Measurements from ENCODE around the gene ACSS2. TPM values are rescaled to one million over a fixed set of nuclear protein-coding genes. Genes with fewer than 3 reads are reported as not detected.

The ACSS2 gene
- total RNA-seq, 1 donor from 2014 or later: 8.4 TPM

DNA sequence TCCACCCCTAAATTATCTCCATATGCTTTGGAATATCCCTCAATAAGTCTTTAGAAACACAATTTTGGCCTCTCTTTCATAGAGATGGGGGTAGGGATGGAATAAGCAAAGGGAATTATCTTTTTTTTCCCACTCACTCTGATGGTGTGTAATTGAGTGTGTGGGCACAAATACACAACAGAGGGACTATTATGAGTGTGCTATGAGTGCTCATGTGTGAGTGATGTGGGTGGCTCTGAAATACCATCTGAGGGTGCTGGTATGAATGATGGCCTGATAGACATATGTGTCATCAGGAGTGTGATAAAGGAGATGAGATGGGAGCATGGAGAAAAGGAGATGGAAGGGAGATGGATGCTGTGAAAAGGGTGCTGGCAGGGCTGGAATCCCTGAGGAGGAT lies 43.6 kb downstream of the ACSS2 start:
- ChIA-PET POLR2A (no interaction called here), CTCF (no interaction called here)
- H3K27ac Mint-ChIP-seq: no peak overlapping the region

DNA sequence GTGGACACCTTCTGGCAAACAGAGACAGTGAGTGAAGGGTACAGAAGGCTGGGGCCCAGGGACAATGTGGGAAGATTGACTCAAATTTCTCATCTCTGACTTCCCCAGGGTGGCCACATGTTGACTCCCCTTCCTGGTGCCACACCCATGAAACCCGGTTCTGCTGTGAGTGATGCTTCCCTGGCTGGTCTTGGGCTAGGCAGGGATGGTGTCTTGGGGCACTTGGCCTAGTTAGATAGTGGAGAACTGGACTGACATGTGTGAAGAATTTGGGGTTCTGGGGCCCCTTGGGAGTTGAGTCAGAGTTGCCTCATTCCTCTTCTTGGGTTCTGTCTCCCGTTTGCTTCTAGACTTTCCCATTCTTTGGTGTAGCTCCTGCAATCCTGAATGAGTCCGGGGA lies 45.0 kb downstream of the ACSS2 start:
- no peak overlapping the region for H3K4me3 Mint-ChIP-seq
- intact Hi-C loops (cut with micrococcal nuclease): no loop called here
- no peak overlapping the region for H3K27ac Mint-ChIP-seq
- H3K36me3 Mint-ChIP-seq (ENCODE audit: low read depth): peaks cover 10% of the 10 kb centered on the region
- no peaks in the 10 kb centered on the region for H3K4me1 Mint-ChIP-seq
- no peaks in the 10 kb centered on the region for H3K27me3 Mint-ChIP-seq
- CTCF ChIA-PET: no interaction called here
- DNase-seq (no peak), ATAC-seq (ENCODE audit: low read depth) (no peak)
- H3K9me3 Mint-ChIP-seq: no peaks in the 10 kb centered on the region
- POLR2A ChIA-PET: no interaction called here
- no peak for TF ChIP-seq CTCF (IDR thresholded peaks at IDR 0.05)

More for the DNA sequence above, 43.6 kb downstream of the ACSS2 start:
- no peaks in the 10 kb centered on the region for H3K9me3 Mint-ChIP-seq
- no peak for DNase-seq
- H3K36me3 Mint-ChIP-seq (ENCODE audit: low read depth): peaks cover 6% of the 10 kb centered on the region
- no peak for TF ChIP-seq CTCF (IDR thresholded peaks at IDR 0.05)
- no peak for ATAC-seq (ENCODE audit: low read depth)
- no peaks in the 10 kb centered on the region for H3K27me3 Mint-ChIP-seq
- no peaks in the 10 kb centered on the region for H3K4me1 Mint-ChIP-seq
- intact Hi-C loops (cut with micrococcal nuclease): no loop called here
- H3K4me3 Mint-ChIP-seq: no peak overlapping the region

GRCh38 chr20:34922654-34923381 lies 46.4 kb downstream of the ACSS2 start:
- ChIA-PET CTCF (no interaction called here), POLR2A (no interaction called here)
- no peaks in the 10 kb centered on the region for H3K27me3 Mint-ChIP-seq
- intact Hi-C loops (cut with micrococcal nuclease): no loop called here
- no peaks in the 10 kb centered on the region for H3K4me1 Mint-ChIP-seq
- peaks cover 15% of the 10 kb centered on the region for H3K36me3 Mint-ChIP-seq (ENCODE audit: low read depth)
- H3K4me3 Mint-ChIP-seq: no peak overlapping the region
- ATAC-seq (ENCODE audit: low read depth): no peak
- DNase-seq: no peak
- no peak overlapping the region for H3K27ac Mint-ChIP-seq
- TF ChIP-seq CTCF (IDR thresholded peaks at IDR 0.05): no peak
- H3K9me3 Mint-ChIP-seq: no peaks in the 10 kb centered on the region

- H3K9me3 Mint-ChIP-seq: no peaks in the 10 kb centered on the region
- DNase-seq: no peak
- intact Hi-C loops (cut with micrococcal nuclease): no loop called here
- POLR2A ChIA-PET: no interaction called here
- H3K4me1 Mint-ChIP-seq: no peaks in the 10 kb centered on the region
- ATAC-seq (ENCODE audit: low read depth): no peak
- no peak for TF ChIP-seq CTCF (IDR thresholded peaks at IDR 0.05)
- no peak overlapping the region for H3K4me3 Mint-ChIP-seq
- no peaks in the 10 kb centered on the region for H3K27me3 Mint-ChIP-seq
- peaks cover 16% of the 10 kb centered on the region for H3K36me3 Mint-ChIP-seq (ENCODE audit: low read depth)
- CTCF ChIA-PET: no interaction called here
- H3K27ac Mint-ChIP-seq: no peak overlapping the region
Observed at GRCh38 chr20:34923414-34923813, 47.0 kb downstream of the ACSS2 start.

DNA sequence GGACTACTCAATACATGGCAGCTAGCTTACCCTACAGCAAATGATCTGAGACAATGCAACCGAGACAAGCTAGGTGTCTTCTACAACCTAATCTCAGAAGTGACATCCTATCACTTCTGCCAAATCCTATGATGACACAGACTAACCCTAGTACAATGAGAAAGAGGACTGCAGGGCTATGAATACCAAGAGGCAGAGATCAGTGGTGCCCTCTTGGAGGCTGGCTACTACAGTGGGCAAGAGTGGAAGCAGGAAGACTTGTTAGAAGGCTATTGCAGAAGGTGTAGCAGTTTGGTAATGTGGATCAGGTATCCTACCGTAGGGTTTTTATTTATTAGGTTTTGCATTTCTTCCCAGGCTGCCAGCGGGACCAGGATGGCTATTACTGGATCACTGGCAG lies 48.9 kb downstream of the ACSS2 start:
- Mint-ChIP-seq H3K27me3 (no peaks in the 10 kb centered on the region), H3K27ac (no peak overlapping the region), H3K4me1 (no peaks in the 10 kb centered on the region), H3K4me3 (no peak overlapping the region), H3K36me3 (ENCODE audit: low read depth) (peaks cover 18% of the 10 kb centered on the region), H3K9me3 (no peaks in the 10 kb centered on the region)
- TF ChIP-seq CTCF (IDR thresholded peaks at IDR 0.05): no peak
- intact Hi-C loops (cut with micrococcal nuclease): no loop called here
- POLR2A ChIA-PET: no interaction called here
- DNase-seq (no peak), ATAC-seq (ENCODE audit: low read depth) (no peak)
- CTCF ChIA-PET: no interaction called here
